Duodenal mucosa (tissue), 2 donors: Measurements from ENCODE around the gene CCDC112.
"Not testable (repeated sequence)": the region's sequence is repeated elsewhere in the genome, so short reads cannot be mapped to it uniquely, and the experiment has no call there.

Experiments
- H3K27ac ChIP-seq: one replicate; pipeline ENCODE4 v1.7.0; 2013; ENCODE audit warnings: low read depth, low read length
- H3K27me3 ChIP-seq, 2 donors: one replicate each; pipeline ENCODE4 v1.7.0; 2013; ENCODE audit warnings: low read length in 2 of 2, control low read depth in 1 of 2; ENCODE audit not compliant: insufficient read depth in 2 of 2, control insufficient read depth in 1 of 2
- H3K36me3 ChIP-seq, 2 donors: one replicate each; pipeline ENCODE4 v1.7.0; 2013; ENCODE audit warnings: low read length in 2 of 2, control low read depth in 1 of 2; ENCODE audit not compliant: insufficient read depth in 2 of 2, control insufficient read depth in 1 of 2
- H3K4me1 ChIP-seq, 2 donors: one replicate each; pipeline ENCODE4 v1.7.0; 2013; ENCODE audit warnings: low read length in 2 of 2, control low read depth in 1 of 2; ENCODE audit not compliant: insufficient read depth in 2 of 2, control insufficient read depth in 1 of 2
- H3K4me3 ChIP-seq, 2 donors: one replicate each; pipeline ENCODE4 v1.7.0; 2013; ENCODE audit warnings: low read length in 2 of 2, low read depth in 1 of 2
- H3K9ac ChIP-seq, 2 donors: one replicate each; pipeline ENCODE4 v1.7.0; 2013; ENCODE audit warnings: low read length in 2 of 2, low read depth in 1 of 2
- H3K9me3 ChIP-seq, 2 donors: one replicate each; pipeline ENCODE4 v1.7.0; 2013; ENCODE audit warnings: low read length in 2 of 2, control low read depth in 1 of 2; ENCODE audit not compliant: control insufficient read depth in 1 of 2

CCDC112 gene

GRCh38 chr5:115333164-115333563 is 36.7 kb upstream of the CCDC112 start:
- no peaks in the 10 kb centered on the region for H3K36me3 ChIP-seq
- H3K4me1 ChIP-seq: peaks cover 6 to 13% of the 10 kb centered on the region in 2 donors
- H3K4me3 ChIP-seq: no peak overlapping the region
- no peaks in the 10 kb centered on the region for H3K9me3 ChIP-seq
- no peak overlapping the region for H3K9ac ChIP-seq
- H3K27ac ChIP-seq: no peak overlapping the region
- H3K27me3 ChIP-seq: no peaks in the 10 kb centered on the region

GRCh38 chr5:115330830-115331229 is 34.4 kb upstream of the CCDC112 start:
- H3K9me3 ChIP-seq: no peaks in the 10 kb centered on the region
- H3K27ac ChIP-seq: no peak overlapping the region
- H3K9ac ChIP-seq: no peak overlapping the region
- no peaks in the 10 kb centered on the region for H3K27me3 ChIP-seq
- peaks cover 6 to 7% of the 10 kb centered on the region in 2 donors for H3K4me1 ChIP-seq
- H3K4me3 ChIP-seq: no peak overlapping the region
- no peaks in the 10 kb centered on the region for H3K36me3 ChIP-seq

DNA sequence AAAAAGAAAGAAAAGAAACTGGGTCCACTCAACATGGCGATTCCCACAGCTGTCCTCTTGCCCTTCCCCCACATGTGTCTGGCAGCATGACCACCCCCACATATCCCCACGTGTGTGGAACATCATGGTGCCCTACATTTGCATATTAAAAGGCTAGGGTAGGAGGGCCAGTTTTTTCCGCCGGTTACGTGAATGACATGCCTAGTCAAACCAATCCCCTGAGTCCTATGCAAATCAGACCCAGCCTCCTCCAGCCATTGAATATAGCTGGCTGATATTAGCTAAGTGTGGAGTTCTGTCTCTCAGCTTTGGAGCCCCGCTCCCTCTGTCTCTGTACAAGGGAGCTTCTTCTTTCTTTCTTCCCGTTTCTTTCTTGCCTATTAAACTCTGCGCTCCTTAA is 33.0 kb upstream of the CCDC112 start:
- peaks cover 6 to 7% of the 10 kb centered on the region in 2 donors for H3K4me1 ChIP-seq
- H3K36me3 ChIP-seq: no peaks in the 10 kb centered on the region
- no peak overlapping the region for H3K4me3 ChIP-seq
- H3K9me3 ChIP-seq: no peaks in the 10 kb centered on the region
- H3K9ac ChIP-seq: no peak overlapping the region
- H3K27me3 ChIP-seq: no peaks in the 10 kb centered on the region
- no peak overlapping the region for H3K27ac ChIP-seq

DNA sequence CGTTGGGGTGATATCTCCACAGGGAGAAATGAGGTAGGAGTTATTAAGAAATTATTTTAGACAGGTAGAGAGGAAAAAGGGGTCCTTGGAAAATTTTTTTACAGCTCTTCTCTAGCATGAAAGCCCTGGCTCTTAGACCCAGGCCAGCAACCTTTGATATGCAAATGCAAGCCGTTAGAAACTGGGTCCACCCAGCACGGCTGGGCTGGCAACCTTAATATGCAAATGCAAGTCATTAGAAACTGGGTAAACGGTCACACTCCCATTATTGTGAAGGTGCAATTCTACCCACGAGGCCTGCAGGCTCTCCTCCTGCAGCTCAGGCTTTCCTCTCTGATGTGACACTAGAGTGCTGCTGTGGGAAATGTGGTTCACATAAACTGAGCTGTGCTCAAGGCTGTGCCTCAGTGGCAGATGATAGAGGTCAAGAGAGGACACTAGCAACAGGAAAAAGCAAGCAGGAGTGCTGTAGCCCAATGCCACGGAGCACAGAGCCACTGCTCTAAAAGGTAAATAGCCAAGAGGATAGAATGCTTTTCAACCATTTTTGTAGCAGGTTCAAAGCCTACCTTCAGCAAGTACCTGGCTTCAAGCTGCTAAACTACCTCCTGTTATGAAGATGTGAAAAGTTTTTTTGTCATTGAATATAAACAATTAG is 32.3 kb upstream of the CCDC112 start:
- H3K9ac ChIP-seq, H3K27me3 ChIP-seq, H3K36me3 ChIP-seq, H3K27ac ChIP-seq, H3K9me3 ChIP-seq, H3K4me3 ChIP-seq, H3K4me1 ChIP-seq: not testable (repeated sequence)

GRCh38 chr5:115325296-115325959 is 29.0 kb upstream of the CCDC112 start:
- Histone ChIP-seq H3K4me1 (peaks cover 6 to 7% of the 10 kb centered on the region in 2 donors), H3K27me3 (no peaks in the 10 kb centered on the region), H3K4me3 (no peak overlapping the region), H3K36me3 (no peaks in the 10 kb centered on the region), H3K9me3 (no peaks in the 10 kb centered on the region), H3K9ac (no peak overlapping the region), H3K27ac (no peak overlapping the region)

DNA sequence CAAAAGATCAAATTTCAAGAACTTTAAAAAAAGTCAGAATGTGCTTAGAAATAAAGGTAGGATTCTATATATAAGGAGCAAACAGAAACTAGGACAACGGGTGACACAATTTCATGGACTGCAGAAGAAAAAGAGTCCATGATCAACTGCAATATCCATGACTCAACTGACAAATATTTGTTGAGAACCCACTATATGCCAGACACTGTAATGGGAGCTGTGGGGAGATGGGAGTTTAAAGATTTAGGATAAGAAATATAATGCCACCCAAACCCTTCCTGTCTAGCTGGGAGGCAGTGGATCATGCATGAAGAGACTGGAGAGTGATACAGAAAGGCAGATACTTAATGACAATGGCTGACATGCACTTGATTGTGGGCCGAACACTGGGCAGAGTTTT is 27.6 kb upstream of the CCDC112 start:
- Histone ChIP-seq H3K36me3 (no peaks in the 10 kb centered on the region), H3K9ac (no peak overlapping the region), H3K4me1 (peaks cover 5 to 7% of the 10 kb centered on the region in 2 donors), H3K27ac (no peak overlapping the region), H3K27me3 (no peaks in the 10 kb centered on the region), H3K4me3 (no peak overlapping the region), H3K9me3 (no peaks in the 10 kb centered on the region)

- H3K4me3 ChIP-seq: no peak overlapping the region
- no peaks in the 10 kb centered on the region for H3K27me3 ChIP-seq
- H3K27ac ChIP-seq: no peak overlapping the region
- no peaks in the 10 kb centered on the region for H3K36me3 ChIP-seq
- no peaks in the 10 kb centered on the region for H3K4me1 ChIP-seq
- H3K9ac ChIP-seq: no peak overlapping the region
- no peaks in the 10 kb centered on the region for H3K9me3 ChIP-seq
Observed at GRCh38 chr5:115322729-115323128, 26.3 kb upstream of the CCDC112 start.

DNA sequence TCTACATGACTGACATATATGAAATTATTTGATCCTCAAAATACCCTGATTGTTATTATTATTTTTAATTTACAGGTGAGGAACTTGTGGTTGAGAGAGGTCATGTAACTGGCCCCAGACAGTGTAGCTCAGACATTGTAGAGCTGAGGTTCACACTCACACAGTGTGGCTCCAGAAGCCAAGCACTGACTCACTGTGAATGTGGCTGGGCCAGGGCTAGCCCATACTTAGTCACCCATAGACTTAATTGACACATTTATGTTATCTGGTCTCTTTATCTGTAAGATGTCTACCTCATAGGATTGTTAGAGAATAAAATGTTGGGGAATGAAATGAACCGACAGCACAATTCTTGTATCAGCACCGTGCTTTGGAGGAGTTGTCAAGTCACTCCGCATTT is 24.9 kb upstream of the CCDC112 start:
- no peak overlapping the region for H3K4me3 ChIP-seq
- H3K4me1 ChIP-seq: no peaks in the 10 kb centered on the region
- no peaks in the 10 kb centered on the region for H3K27me3 ChIP-seq
- H3K9ac ChIP-seq: no peak overlapping the region
- H3K9me3 ChIP-seq: no peaks in the 10 kb centered on the region
- H3K36me3 ChIP-seq: no peaks in the 10 kb centered on the region
- H3K27ac ChIP-seq: no peak overlapping the region

GRCh38 chr5:115320515-115320914 is 24.1 kb upstream of the CCDC112 start:
- no peaks in the 10 kb centered on the region for H3K27me3 ChIP-seq
- H3K4me3 ChIP-seq: no peak overlapping the region
- H3K9ac ChIP-seq: no peak overlapping the region
- H3K4me1 ChIP-seq: no peaks in the 10 kb centered on the region
- no peak overlapping the region for H3K27ac ChIP-seq
- H3K9me3 ChIP-seq: no peaks in the 10 kb centered on the region
- H3K36me3 ChIP-seq: no peaks in the 10 kb centered on the region

DNA sequence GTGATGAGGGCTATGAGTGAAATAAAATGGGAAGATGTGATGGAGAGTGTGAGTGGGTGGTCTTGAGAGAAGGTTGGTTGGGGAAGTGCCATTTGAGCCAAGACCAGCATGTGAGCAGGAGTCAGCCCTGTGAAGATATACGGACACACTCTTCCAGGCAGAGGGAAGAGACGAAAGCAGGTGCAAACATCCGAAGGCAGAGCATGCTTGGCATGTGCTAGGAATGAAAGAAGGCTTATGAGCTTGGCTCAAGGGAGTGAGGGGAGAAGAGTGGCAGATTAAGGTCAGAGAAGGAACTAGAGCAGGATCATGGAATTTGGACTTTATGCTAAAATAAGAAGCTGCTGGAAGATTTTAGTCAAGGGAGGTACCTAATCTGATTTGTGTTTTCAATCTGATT is 23.6 kb upstream of the CCDC112 start:
- Histone ChIP-seq H3K27me3 (no peaks in the 10 kb centered on the region), H3K4me3 (no peak overlapping the region), H3K36me3 (no peaks in the 10 kb centered on the region), H3K27ac (no peak overlapping the region), H3K4me1 (no peaks in the 10 kb centered on the region), H3K9ac (no peak overlapping the region), H3K9me3 (no peaks in the 10 kb centered on the region)
